K562 (cell line): ENCODE measurements around the gene ABI3BP.

Source experiments
- E2F6 ChIP-seq, 2 experiments: IDR thresholded peaks; 2 replicates each; pipeline ENCODE4 v1.6.1; 2011; ENCODE audit warnings: borderline replicate concordance in 1 of 2, control low read depth in 1 of 2, low read depth in 1 of 2, low read length in 1 of 2, mild to moderate bottlenecking in 1 of 2, mixed read lengths in 1 of 2, moderate library complexity in 1 of 2; ENCODE audit not compliant: insufficient read depth in 1 of 2, insufficient read length in 1 of 2, poor library complexity in 1 of 2, severe bottlenecking in 1 of 2; ENCODE audit errors: extremely low read depth in 1 of 2
- PHF8 ChIP-seq: fragments of 200-600 bp; sonication (generic); IDR thresholded peaks from 2 replicates; pipeline ENCODE4 v1.6.1; 2012; ENCODE audit warnings: mixed run types, mild to moderate bottlenecking, inconsistent platforms, low read length, moderate library complexity, borderline replicate concordance
- RBM22 ChIP-seq: fragments of 200-400 bp; formaldehyde crosslinking; IDR thresholded peaks from 2 replicates; pipeline ENCODE4 v1.6.1; 2018; ENCODE audit warnings: low read length, low read depth; ENCODE audit not compliant: poor library complexity, severe bottlenecking
- SMARCB1 ChIP-seq: IDR thresholded peaks from 2 replicates; pipeline ENCODE4 v1.6.1; 2011; ENCODE audit warnings: improper control_type of control experiment, low read depth; ENCODE audit not compliant: insufficient read length
- ZBTB1 ChIP-seq: sonication (generic); formaldehyde crosslinking; IDR thresholded peaks from 2 replicates; pipeline ENCODE4 v1.8.1; 2023; ENCODE audit warnings: missing genetic modification reagents, low read depth, mild to moderate bottlenecking, borderline replicate concordance
- ZNF174 ChIP-seq: fragments of 250-450 bp; sonication (Bioruptor Pico); IDR thresholded peaks from 2 replicates; pipeline ENCODE4 v1.4.0; 2020; ENCODE audit warnings: mild to moderate bottlenecking
- TF ChIP-seq, protein P1 (sequence below): sonication (generic); formaldehyde crosslinking; IDR thresholded peaks from 2 replicates; pipeline ENCODE4 v1.9.0; 2022; ENCODE audit warnings: mild to moderate bottlenecking, missing genetic modification reagents
- TF ChIP-seq, protein P2 (sequence below): fragments of 450-650 bp; conservative IDR thresholded peaks from 2 replicates; pipeline ENCODE4 v1.6.1; 2016; ENCODE audit warnings: missing genetic modification characterization, low read depth, mild to moderate bottlenecking, control low read depth, missing compliant biosample characterization
- TF ChIP-seq, protein P3 (sequence below): sonication (generic); formaldehyde crosslinking; IDR thresholded peaks from 2 replicates; pipeline ENCODE4 v1.8.1; 2022; ENCODE audit warnings: missing genetic modification reagents

GRCh38 chr3:100759159-100759558, 234.1 kb downstream of the ABI3BP start:
- no peak for TF ChIP-seq ZNF174 (CRISPR knock-in tag)
- TF ChIP-seq, protein P1, sequence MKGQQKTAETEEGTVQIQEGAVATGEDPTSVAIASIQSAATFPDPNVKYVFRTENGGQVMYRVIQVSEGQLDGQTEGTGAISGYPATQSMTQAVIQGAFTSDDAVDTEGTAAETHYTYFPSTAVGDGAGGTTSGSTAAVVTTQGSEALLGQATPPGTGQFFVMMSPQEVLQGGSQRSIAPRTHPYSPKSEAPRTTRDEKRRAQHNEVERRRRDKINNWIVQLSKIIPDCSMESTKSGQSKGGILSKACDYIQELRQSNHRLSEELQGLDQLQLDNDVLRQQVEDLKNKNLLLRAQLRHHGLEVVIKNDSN = no peak
- TF ChIP-seq RBM22 = no peak
- TF ChIP-seq PHF8 = no peak
- TF ChIP-seq ZBTB1 = no peak
- no peak for TF ChIP-seq E2F6 (IDR thresholded peaks at IDR 0.05; ENCODE audit: borderline replicate concordance in 1 of 2, extremely low read depth in 1 of 2, insufficient read depth in 1 of 2, insufficient read length in 1 of 2, low read depth in 1 of 2, low read length in 1 of 2, poor library complexity in 1 of 2, severe bottlenecking in 1 of 2)
- no peak for TF ChIP-seq SMARCB1
- TF ChIP-seq, protein P2, sequence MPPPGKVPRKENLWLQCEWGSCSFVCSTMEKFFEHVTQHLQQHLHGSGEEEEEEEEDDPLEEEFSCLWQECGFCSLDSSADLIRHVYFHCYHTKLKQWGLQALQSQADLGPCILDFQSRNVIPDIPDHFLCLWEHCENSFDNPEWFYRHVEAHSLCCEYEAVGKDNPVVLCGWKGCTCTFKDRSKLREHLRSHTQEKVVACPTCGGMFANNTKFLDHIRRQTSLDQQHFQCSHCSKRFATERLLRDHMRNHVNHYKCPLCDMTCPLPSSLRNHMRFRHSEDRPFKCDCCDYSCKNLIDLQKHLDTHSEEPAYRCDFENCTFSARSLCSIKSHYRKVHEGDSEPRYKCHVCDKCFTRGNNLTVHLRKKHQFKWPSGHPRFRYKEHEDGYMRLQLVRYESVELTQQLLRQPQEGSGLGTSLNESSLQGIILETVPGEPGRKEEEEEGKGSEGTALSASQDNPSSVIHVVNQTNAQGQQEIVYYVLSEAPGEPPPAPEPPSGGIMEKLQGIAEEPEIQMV = no peak
- TF ChIP-seq, protein P3, sequence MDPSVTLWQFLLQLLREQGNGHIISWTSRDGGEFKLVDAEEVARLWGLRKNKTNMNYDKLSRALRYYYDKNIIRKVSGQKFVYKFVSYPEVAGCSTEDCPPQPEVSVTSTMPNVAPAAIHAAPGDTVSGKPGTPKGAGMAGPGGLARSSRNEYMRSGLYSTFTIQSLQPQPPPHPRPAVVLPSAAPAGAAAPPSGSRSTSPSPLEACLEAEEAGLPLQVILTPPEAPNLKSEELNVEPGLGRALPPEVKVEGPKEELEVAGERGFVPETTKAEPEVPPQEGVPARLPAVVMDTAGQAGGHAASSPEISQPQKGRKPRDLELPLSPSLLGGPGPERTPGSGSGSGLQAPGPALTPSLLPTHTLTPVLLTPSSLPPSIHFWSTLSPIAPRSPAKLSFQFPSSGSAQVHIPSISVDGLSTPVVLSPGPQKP (CRISPR knock-in tag) = no peak
